Measurements from ENCODE around the gene PAXX. TPM values are rescaled to one million over a fixed set of nuclear protein-coding genes. Genes with fewer than 3 reads are reported as not detected.

The PAXX gene
- total RNA-seq, 1 donor from 2014 or later = 70.1 TPM

DNA sequence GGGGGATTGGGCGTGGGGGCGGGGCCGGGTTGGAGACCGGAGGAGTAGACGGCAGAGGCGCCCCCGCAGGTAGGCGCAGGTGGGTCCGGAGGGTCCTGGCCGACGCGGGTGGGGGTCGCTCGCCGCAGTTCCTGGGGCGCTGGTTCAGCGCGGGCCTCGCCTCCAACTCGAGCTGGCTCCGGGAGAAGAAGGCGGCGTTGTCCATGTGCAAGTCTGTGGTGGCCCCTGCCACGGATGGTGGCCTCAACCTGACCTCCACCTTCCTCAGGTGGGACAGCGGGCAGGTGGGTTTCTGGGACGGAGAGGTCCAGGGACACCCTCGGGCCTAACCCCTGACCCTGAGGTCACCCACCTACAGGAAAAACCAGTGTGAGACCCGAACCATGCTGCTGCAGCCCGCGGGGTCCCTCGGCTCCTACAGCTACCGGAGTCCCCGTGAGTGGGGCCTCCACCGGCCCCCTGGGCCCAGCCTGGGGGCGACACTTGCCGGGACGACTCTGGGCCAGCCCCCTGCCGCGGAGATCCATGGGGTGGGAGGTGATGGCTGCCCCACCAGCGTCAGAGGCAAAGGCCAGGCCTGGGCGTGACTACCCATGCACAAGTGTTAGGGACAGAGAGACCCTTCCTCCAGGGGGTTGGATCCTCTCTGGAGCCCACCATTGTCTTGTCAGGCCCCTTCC, 13.2 kb upstream of the PAXX start:
- TF ChIP-seq, protein P1, sequence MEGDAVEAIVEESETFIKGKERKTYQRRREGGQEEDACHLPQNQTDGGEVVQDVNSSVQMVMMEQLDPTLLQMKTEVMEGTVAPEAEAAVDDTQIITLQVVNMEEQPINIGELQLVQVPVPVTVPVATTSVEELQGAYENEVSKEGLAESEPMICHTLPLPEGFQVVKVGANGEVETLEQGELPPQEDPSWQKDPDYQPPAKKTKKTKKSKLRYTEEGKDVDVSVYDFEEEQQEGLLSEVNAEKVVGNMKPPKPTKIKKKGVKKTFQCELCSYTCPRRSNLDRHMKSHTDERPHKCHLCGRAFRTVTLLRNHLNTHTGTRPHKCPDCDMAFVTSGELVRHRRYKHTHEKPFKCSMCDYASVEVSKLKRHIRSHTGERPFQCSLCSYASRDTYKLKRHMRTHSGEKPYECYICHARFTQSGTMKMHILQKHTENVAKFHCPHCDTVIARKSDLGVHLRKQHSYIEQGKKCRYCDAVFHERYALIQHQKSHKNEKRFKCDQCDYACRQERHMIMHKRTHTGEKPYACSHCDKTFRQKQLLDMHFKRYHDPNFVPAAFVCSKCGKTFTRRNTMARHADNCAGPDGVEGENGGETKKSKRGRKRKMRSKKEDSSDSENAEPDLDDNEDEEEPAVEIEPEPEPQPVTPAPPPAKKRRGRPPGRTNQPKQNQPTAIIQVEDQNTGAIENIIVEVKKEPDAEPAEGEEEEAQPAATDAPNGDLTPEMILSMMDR (conservative IDR thresholded peaks at IDR 0.05; ENCODE audit: low read depth, low read length) = no peak
- DNase-seq (ENCODE audit: low read depth) = no peak
- H3K4me3 ChIP-seq (ENCODE audit: low read depth, low read length) = no peak overlapping the region

DNA sequence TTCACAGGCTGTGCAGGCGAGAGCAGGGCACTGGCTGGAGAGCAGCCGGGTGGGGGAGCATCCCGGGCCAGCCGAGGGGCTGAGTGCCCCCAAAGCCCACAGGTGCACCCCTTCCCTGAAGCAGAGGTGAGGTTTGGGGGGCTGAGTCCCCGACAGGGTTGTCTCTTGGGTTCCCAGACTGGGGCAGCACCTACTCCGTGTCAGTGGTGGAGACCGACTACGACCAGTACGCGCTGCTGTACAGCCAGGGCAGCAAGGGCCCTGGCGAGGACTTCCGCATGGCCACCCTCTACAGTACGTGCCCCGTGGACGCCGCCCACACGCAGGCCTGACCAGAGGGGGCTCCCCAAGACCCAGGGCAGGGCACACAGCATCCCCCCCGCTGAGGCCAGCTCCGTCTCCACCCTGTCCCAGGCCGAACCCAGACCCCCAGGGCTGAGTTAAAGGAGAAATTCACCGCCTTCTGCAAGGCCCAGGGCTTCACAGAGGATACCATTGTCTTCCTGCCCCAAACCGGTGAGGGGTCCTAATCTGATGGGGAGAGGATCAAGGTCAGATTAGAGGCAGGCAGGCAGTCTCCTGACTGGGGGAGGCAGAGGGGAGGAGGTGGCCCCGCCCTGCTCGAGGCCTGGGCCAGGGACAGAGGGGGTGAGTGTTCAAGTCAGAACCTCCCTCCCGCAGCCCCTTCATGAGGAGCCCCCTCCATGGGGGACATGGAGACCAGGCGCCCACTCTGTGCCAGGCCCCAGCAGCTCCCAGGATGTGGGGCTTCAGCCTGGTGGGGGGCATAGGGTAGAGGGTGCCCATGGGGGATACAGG, 12.2 kb upstream of the PAXX start:
- DNase-seq (ENCODE audit: low read depth) = no peak
- TF ChIP-seq, protein P1 (conservative IDR thresholded peaks at IDR 0.05; ENCODE audit: low read depth, low read length) = no peak
- H3K4me3 ChIP-seq (ENCODE audit: low read depth, low read length) = no peak overlapping the region

DNA sequence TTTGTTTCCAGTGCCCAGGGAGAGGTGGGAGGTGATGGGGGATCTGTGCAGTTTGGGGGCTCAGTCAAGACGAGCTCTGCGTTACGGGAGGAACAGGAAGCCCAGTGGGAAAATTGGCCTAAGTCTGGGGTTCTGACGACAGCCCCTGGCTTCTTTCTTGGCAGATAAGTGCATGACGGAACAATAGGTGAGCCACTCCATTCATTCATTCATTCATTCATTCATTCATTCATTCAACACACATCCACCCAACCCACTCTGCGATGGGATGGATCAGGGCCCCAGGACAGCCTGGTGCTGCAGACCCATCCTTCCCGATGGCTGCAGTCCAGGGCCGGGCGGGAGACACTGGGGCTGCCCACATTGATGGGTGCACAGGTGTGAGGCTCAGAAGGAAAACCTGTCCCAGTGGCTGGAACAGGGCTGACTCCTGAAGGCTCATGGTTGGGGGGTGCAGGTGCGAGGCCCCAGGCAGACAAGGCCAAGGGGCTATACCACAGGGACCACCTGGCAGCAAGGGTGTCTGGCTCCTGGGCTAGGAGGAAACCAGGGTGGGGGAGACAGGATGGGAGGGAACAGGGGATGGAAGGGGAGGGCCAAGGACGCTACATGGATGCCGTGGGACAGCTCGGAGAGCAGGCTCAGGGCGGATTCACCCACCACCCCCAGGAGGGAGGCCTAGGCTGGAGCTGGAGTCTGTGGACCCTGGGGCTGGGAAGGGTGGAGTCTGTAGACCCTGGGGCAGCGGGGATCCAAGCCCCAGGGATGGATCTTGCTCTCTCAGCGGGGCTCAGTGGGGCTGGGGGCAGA, 11.3 kb upstream of the PAXX start:
- DNase-seq (ENCODE audit: low read depth) = no peak
- no peak overlapping the region for H3K4me3 ChIP-seq (ENCODE audit: low read depth, low read length)

DNA sequence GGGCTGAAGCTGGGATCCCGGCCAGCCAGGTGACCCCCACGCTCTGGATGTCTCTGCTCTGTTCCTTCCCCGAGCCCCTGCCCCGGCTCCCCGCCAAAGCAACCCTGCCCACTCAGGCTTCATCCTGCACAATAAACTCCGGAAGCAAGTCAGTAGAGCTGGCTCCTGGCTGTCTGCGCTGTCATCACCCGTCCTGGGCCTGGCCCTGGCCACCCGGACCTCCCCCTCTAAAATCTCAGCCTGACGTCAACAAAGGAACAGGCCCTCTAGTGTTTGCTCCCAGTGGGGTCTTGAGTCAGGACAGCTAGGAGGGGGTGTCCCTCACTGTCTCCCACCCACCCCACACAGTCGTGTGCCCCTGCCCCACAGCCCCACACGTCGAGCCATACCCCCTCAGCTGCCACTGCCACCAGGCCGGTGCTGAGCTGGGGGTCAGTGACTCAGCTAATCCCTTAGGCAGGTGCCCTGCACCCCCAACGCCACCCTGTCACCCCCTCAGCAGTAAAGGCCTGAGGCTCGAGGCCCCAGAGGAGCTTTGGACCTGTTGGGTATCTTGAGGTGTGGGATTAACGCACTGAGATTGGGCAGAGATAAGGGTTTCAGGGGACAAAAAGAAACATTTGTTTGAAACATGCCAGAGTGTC, 10.5 kb upstream of the PAXX start:
- DNase-seq (ENCODE audit: low read depth) = no peak
- TF ChIP-seq, protein P1 (conservative IDR thresholded peaks at IDR 0.05; ENCODE audit: low read depth, low read length) = no peak
- no peak overlapping the region for H3K4me3 ChIP-seq (ENCODE audit: low read depth, low read length)

More for the DNA sequence above, 11.3 kb upstream of the PAXX start:
- TF ChIP-seq, protein P1 (conservative IDR thresholded peaks at IDR 0.05; ENCODE audit: low read depth, low read length) = no peak

DNA sequence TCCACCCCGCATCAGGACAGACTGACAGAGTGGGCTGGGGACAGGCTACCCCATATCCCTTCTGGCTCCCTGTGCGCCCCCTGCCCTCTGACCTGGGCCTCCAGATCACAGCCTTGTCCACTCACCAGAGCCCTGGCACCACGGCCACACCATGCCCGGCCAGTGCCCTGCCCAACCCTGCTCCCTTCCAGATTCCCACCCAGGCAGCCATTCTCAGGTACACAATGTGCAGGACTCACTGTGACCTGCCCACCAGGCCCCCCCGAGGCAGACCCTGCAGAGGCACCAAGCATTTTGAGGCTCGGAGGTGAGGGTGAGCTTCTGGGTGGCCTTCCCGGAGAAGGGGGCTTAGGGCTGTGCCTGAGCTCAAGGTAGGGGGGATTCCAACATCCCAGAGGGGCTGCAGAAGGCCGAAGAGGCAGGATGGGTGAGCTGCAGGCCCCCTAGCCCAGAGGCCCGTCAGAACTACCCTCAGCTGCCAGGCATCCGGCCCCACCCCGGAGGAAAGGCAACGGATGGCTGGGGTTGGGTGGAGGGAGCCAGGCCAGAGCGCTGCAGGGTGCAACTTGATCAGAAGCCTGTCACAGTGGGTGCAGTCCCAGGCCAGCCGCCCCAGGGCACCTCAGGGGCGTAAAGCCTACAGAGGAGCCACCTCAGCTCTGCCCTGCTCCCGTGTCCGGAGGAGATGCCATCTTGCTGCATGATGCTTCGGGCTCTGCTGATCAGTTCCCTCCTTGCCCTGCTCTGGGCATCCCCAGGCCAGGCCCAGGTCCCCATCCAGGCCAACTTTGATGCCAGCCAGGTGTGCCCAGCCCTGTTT, 9.8 kb upstream of the PAXX start, which contains the start of gene LCNL1:
LCNL1 (plus strand) TSS at position 762 of the 820 bp plus-strand sequence. CDS start 594 bp downstream, outside the sequence.
- TF ChIP-seq, protein P1 (conservative IDR thresholded peaks at IDR 0.05; ENCODE audit: low read depth, low read length) = no peak
- no peak within 1 kb of the TSS for H3K4me3 ChIP-seq (ENCODE audit: low read depth, low read length)
- no peak for DNase-seq (ENCODE audit: low read depth)

DNA sequence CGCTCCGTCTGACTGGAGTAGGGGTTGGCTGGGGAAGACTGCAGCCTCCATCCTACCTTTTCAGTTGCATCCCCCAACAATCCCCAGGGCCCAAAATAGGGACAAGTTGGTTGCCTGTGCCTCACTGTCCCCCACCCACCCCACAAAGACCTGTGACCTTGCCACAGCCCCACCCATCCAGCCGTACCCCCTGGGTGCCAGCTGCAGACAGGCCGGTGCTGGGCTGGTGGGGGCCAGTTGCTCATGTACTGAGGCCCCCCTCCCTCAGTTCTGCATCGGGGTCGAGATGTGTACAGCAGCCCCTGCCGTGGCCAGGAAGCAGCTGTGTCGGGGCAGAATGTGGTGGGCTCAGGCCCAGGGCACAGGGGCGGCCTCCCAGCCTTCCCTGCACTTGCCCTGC, 9.1 kb upstream of the PAXX start:
- no peak for DNase-seq (ENCODE audit: low read depth)
- no peak overlapping the region for H3K4me3 ChIP-seq (ENCODE audit: low read depth, low read length)
- TF ChIP-seq, protein P1 (conservative IDR thresholded peaks at IDR 0.05; ENCODE audit: low read depth, low read length) = no peak

Data from epithelial cell of proximal tubule (primary cell).